Measurements from ENCODE around the gene CKB.

CKB gene

DNA sequence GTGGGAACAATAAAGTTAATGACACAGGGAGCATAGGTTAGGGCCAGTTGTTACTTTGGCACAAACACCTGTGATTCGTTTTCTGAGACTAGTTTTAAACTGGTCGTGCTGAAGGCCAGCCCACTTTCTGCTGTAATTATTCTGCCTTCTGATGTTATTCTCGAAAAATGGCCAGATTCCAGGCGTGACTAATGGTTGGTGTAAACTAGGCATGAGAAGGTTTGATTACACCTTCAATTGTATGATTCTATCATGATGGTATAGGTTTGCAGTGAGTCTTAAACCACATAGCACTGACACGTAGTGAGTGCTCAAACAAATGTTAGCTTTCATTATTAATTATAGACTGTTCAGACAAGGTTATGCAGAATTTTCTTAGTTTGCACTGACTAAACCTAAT lies 39.0 kb downstream of the CKB start:
- DNase-seq (ENCODE audit: low spot score), result no peak

DNA sequence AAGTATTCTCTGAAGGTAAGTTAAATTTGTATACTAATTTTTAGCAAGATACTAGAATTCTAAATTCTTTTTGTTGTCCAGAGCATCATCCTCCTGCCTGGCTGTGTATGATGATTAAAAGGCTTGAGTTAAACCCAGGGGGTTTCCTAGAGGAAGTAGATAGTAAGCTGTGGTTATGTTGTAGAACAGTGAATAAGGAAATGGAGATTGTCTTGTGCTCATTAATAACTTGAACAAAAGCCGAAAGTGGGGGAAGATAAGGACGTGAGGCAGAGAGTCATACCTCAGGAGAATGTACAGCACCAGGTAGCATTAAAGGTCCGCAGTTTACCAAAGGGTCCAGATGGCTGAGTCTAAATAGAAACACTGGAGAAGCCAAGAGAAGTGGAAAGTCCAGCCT lies 42.0 kb downstream of the CKB start:
- no peak for DNase-seq (ENCODE audit: low spot score)

DNA sequence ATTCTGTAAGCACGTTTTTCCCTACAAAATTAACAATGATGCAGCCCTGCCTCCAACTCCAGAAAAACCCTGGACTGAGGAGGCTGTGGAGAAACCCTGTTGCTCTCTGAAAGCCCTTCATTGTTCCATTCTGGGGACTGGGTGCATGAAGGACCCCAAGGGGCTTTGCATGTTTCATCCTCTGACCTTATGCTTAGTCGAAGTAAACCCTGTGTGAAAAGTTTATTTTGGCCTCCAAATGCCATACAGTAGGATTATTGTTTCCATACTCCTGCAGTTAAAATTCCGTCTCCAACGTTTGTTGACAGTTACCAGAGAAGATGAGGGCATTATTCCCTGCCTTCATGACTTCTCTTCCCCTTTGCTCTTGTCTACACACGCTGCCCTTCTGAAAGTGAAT lies 46.0 kb downstream of the CKB start:
- DNase-seq (ENCODE audit: low spot score), result peak; percentile 42

DNA sequence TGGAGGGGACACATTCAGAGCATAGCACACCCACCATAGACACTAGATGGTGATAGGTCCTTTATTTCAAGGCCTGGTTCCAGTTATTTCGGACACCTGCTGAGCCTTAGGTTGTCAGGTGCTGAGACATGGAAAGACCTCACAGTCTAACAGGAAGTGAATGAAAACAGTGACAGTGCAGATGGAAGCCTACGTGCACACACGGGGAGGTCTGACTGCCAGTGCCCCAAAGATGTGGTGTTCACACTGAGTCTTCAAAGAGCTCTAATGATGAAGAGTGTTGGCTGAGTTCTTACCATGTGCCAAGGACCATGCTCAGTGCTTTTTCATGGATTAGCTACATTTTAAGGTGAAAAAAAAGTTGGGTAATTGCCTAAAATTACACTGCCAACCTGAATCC lies 46.6 kb downstream of the CKB start:
- DNase-seq (ENCODE audit: low spot score), result no peak

DNA sequence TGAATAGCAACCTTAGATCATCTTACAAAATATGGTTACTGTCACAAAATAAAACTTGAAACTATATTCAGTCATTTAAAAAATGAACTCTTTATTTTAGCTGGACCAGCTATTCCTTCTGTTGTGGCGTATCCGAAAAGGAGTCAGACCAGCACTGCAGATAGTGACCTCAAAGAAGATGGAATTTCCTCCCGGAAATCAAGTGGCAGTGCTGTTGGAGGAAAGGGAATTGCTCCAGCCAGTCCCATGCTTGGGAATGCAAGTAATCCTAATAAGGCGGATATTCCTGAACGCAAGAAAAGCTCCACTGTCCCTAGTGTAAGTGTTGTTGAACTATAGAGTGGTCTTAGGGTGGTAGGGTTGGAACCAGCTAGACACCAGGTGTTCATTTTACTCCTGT lies 47.7 kb downstream of the CKB start:
- DNase-seq (ENCODE audit: low spot score), result no peak

DNA sequence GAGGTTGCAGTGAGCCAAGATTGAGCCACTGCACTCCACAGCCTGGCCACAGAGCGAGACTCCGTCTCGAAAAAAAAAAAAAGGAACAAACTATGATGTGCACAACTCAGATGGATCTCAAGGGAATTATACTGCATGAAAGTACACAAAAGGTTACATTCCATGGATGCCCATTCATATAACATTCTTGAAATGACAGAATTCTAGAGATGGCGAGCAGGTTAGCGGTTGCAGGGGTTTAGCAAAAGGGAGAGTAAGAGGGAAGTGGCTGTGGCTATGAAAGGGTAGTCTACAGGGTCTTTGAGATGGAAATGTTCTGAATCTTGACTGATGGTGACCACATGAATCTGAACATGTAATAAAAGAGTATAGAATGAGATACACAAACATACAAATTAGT lies 49.7 kb downstream of the CKB start:
- no peak for DNase-seq (ENCODE audit: low spot score)

Data from COLO829 (cell line).